ENCODE results near the gene CREB3L2.
"Not testable (repeated sequence)": the region's sequence is repeated elsewhere in the genome, so short reads cannot be mapped to it uniquely, and the experiment has no call there.

CREB3L2 gene

DNA sequence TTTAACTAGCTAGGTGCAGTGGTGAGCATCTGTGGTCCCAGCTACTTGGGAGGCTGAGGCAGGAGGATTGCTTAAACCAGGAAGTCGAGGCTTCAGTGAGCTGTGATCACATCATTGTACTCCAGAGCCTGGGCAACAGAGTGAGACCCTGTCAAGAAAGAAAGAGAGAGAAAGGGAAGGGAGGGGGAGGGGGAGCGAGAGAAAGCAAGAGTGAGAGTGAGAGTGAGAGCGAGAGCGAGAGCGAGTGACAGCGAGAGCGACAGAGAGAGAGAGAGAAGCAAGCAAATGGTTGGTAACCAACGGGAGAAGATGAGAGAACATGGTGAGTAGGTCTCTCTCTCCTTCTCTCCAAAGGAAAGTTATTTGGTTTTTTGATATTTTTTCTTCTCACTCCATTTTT lies 85.3 kb downstream of the CREB3L2 start:
- H3K36me3 ChIP-seq = no peaks in the 10 kb centered on the region; the same call in 1 of the 2 replicates
- no peak overlapping the region for H3K4me3 ChIP-seq (ENCODE audit: low read depth, low read length)
- no peaks in the 10 kb centered on the region for H3K27me3 ChIP-seq (ENCODE audit: insufficient read depth, low read depth, severe bottlenecking)
- TF ChIP-seq, protein P1, sequence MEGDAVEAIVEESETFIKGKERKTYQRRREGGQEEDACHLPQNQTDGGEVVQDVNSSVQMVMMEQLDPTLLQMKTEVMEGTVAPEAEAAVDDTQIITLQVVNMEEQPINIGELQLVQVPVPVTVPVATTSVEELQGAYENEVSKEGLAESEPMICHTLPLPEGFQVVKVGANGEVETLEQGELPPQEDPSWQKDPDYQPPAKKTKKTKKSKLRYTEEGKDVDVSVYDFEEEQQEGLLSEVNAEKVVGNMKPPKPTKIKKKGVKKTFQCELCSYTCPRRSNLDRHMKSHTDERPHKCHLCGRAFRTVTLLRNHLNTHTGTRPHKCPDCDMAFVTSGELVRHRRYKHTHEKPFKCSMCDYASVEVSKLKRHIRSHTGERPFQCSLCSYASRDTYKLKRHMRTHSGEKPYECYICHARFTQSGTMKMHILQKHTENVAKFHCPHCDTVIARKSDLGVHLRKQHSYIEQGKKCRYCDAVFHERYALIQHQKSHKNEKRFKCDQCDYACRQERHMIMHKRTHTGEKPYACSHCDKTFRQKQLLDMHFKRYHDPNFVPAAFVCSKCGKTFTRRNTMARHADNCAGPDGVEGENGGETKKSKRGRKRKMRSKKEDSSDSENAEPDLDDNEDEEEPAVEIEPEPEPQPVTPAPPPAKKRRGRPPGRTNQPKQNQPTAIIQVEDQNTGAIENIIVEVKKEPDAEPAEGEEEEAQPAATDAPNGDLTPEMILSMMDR (IDR thresholded peaks at IDR 0.05; ENCODE audit: low read depth, low read length) = no peak
- no peak overlapping the region for H3K27ac ChIP-seq
- DNase-seq = no peak
- H3K9me3 ChIP-seq (ENCODE audit: severe bottlenecking) = no peaks in the 10 kb centered on the region

DNA sequence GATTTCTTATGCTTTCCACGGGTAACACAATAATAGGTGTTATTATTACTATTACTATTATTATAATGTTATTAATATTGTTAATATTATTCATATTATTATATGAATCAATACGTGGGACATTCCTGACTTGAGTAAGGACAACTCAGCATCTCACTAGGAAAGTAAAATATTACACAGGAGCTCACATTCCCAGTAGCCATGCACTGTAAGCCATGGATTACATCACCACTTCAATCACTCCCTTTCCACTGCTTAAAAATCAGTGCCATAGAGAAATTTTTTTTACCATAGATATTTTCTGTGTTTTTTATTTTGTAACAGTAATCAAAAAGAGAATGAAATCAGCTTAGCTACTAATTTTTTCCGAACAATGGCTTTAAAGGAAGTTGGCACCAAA lies 86.6 kb downstream of the CREB3L2 start:
- Histone ChIP-seq H3K9me3 (ENCODE audit: severe bottlenecking) (no peaks in the 10 kb centered on the region), H3K27me3 (ENCODE audit: insufficient read depth, low read depth, severe bottlenecking) (no peaks in the 10 kb centered on the region), H3K36me3 (no peaks in the 10 kb centered on the region; the same call in 1 of the 2 replicates), H3K4me3 (ENCODE audit: low read depth, low read length) (no peak overlapping the region), H3K27ac (no peak overlapping the region)
- TF ChIP-seq, protein P1 (IDR thresholded peaks at IDR 0.05; ENCODE audit: low read depth, low read length) = no peak
- DNase-seq = no peak

DNA sequence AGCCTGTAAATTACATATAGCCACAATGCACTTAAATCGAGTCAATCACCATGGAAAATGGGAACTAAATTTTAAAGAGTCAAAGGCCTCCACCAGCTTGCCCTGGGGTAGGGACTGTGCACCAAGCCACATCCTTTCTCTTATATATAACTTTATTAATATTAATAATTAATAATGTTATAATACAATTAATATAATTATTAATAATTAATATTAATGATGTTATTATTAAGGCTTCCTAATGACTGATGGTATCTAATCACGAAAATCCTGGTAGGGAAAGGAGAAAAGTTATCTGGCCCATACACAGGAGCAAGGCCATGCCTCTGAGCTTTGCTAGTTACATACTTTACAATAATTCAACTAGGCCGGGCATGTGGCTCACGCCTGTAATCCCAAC lies 87.9 kb downstream of the CREB3L2 start:
- H3K36me3 ChIP-seq = no peaks in the 10 kb centered on the region; the same call in 1 of the 2 replicates
- H3K27ac ChIP-seq = no peak overlapping the region
- TF ChIP-seq, protein P1 (IDR thresholded peaks at IDR 0.05; ENCODE audit: low read depth, low read length) = no peak
- H3K27me3 ChIP-seq (ENCODE audit: insufficient read depth, low read depth, severe bottlenecking) = no peaks in the 10 kb centered on the region
- no peak overlapping the region for H3K4me3 ChIP-seq (ENCODE audit: low read depth, low read length)
- no peaks in the 10 kb centered on the region for H3K9me3 ChIP-seq (ENCODE audit: severe bottlenecking)
- DNase-seq = no peak

DNA sequence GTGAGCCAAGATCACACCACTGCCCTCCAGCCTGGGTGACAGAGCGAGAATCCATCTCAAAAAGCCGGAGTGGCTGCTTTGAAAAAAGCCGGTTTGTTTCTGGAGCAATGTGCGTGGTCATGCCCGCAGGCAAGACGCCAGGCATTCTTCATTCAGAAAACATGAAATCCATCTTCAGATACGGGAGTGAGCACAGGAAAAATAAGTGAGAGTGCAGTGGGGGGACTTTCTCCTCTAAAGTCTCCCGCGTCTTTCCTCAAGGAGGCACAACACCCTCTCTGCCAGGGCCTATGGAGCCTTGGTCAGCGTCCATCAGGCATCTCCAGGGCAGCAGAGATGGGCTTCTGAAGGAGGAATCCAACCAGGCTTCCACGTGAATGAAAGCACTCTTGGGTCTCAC lies 92.8 kb downstream of the CREB3L2 start:
- Histone ChIP-seq H3K9me3 (ENCODE audit: severe bottlenecking) (no peaks in the 10 kb centered on the region), H3K36me3 (peaks cover 7% of the 10 kb centered on the region), H3K27ac (no peak overlapping the region), H3K27me3 (ENCODE audit: insufficient read depth, low read depth, severe bottlenecking) (no peaks in the 10 kb centered on the region), H3K4me3 (ENCODE audit: low read depth, low read length) (no peak overlapping the region)
- TF ChIP-seq, protein P1 (IDR thresholded peaks at IDR 0.05; ENCODE audit: low read depth, low read length) = no peak
- no peak for DNase-seq

DNA sequence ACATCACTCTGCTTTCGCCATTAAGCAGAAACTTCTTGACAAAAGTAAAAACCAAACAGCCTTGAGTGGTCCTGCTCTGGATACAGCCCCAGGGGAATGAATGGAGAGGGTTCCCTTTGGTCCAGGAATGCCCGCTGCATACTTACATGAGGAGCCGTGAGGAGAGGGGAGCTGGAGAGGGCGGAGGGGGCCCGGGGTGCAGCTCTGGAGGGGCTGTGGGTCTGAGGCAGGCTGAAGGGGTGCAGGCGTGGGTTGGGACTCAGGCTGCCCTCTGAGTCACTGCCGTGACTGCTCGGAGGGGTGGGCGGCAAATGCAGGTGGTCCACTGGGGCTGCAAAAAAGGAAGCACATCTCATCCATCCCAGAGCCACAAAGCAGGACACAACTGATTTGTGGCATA lies 93.8 kb downstream of the CREB3L2 start:
- no peak overlapping the region for H3K27ac ChIP-seq
- TF ChIP-seq, protein P1 (IDR thresholded peaks at IDR 0.05; ENCODE audit: low read depth, low read length) = no peak
- peaks cover 7% of the 10 kb centered on the region for H3K36me3 ChIP-seq
- H3K9me3 ChIP-seq (ENCODE audit: severe bottlenecking) = no peaks in the 10 kb centered on the region
- no peaks in the 10 kb centered on the region for H3K27me3 ChIP-seq (ENCODE audit: insufficient read depth, low read depth, severe bottlenecking)
- no peak for DNase-seq
- no peak overlapping the region for H3K4me3 ChIP-seq (ENCODE audit: low read depth, low read length)

DNA sequence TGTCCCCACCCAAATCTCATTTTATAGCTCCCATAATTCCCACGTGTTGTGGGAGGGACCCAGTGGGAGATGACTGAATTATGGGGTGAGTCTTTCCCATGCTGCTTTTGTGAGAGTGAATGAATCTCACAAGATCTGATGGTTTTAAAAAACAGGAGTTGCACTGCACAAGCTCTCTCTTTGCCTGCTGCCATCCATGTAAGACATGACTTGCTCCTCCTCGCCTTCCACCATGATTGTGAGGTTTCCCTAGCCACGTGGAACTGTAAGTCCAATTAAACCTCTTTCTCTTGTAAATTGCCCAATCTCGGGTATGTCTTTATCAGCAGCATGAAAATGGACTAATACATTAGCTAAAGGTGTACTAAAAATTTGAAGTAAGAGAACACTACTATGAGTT lies 95.2 kb downstream of the CREB3L2 start:
- not testable (repeated sequence) for DNase-seq; H3K27ac ChIP-seq; H3K27me3 ChIP-seq (ENCODE audit: insufficient read depth, low read depth, severe bottlenecking); H3K9me3 ChIP-seq (ENCODE audit: severe bottlenecking); H3K36me3 ChIP-seq; H3K4me3 ChIP-seq (ENCODE audit: low read depth, low read length)
